ENCODE measurements around the gene ZNF511.

The ZNF511 gene

DNA sequence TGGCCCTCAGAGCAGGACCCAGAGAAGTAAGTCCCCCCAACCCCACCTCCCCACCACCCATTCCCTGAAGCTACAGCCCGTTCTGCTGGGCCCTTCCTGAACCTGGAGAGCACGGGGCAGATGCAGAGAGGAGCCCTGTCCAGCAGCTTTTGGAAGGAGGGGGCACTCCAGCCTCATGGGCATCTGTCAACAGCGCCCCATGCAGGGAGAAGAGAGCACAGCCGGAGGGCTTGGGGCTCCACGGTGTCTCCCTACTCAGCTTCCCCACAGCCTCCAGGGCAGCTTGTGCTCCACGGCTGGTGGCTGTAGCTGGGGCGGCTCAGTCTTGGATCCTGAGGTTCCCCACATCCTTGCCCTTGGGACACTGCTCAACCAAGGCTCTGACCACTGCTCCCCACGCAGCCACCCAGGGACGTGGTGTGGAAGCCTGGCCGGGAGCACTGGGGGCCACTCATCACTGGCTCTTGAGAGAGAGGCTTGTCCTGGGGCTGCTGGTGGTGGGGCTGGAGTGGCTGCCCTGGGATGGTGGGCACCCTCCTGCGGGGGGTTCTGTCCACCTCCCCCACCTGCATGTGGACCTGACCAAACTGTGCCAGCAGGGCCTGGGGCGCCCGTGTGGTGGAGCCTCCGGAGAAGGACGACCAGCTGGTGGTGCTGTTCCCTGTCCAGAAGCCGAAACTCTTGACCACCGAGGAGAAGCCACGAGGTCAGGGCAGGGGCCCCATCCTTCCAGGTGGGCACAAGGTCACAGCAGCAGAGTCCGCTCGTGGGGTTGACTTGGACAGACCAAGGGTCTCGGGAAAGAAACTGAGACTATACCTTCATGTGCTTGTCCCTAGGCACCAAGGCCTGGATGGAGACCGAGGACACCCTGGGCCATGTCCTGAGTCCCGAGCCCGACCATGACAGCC lies 42.9 kb downstream of the ZNF511 start:
- Mint-ChIP-seq H3K27me3 (ENCODE audit: low read depth, poor library complexity) (peaks cover 4% of the 10 kb centered on the region), H3K4me1 (peaks cover 6% of the 10 kb centered on the region), H3K9me3 (no peaks in the 10 kb centered on the region), H3K36me3 (ENCODE audit: low read depth) (no peaks in the 10 kb centered on the region), H3K4me3 (no peak overlapping the region), H3K27ac (no peak overlapping the region)
- DNase-seq = no peak
- TF ChIP-seq, protein P1, sequence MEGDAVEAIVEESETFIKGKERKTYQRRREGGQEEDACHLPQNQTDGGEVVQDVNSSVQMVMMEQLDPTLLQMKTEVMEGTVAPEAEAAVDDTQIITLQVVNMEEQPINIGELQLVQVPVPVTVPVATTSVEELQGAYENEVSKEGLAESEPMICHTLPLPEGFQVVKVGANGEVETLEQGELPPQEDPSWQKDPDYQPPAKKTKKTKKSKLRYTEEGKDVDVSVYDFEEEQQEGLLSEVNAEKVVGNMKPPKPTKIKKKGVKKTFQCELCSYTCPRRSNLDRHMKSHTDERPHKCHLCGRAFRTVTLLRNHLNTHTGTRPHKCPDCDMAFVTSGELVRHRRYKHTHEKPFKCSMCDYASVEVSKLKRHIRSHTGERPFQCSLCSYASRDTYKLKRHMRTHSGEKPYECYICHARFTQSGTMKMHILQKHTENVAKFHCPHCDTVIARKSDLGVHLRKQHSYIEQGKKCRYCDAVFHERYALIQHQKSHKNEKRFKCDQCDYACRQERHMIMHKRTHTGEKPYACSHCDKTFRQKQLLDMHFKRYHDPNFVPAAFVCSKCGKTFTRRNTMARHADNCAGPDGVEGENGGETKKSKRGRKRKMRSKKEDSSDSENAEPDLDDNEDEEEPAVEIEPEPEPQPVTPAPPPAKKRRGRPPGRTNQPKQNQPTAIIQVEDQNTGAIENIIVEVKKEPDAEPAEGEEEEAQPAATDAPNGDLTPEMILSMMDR (IDR thresholded peaks at IDR 0.05) = no peak

DNA sequence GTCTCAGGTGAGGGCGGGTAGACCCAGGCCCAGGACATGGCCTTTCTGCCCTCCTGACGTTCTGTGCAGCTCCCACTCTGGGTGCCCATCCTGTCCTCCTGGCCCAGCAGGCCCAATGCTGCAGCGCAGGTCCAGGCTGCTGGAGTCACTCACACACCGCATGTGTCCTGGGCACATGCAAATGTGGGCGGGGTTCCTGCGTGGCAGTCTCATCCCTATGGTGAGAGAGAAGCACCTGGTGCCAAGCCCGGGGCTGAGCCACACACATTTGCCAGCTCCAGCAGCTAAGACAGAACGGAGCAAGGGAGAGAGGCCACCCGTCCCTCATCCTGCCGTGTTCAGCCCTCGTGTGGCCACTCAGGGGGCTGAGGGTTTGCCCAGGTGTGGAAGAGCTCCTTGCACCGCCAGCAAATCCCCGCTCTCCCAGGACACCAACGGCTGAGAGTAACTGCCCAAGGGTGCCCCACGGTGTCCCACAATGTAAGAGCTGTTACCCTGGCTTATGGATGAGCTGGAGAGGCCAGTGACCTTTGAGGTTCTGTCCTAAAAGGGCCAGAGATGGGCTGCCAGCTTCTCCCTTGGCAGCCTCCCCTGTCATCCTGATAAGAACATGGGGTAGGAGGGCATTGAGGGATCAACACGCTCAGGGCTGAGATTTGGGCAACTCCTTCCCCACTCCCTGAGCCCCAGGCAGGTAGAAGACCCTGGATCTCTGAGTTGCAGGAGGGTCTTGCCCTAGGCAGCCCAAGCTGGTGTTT lies 44.7 kb downstream of the ZNF511 start:
- TF ChIP-seq, protein P1 (IDR thresholded peaks at IDR 0.05) = no peak
- Mint-ChIP-seq H3K4me3 (no peak overlapping the region), H3K9me3 (no peaks in the 10 kb centered on the region), H3K27me3 (ENCODE audit: low read depth, poor library complexity) (no peaks in the 10 kb centered on the region), H3K36me3 (ENCODE audit: low read depth) (no peaks in the 10 kb centered on the region), H3K4me1 (peaks cover 6% of the 10 kb centered on the region), H3K27ac (no peak overlapping the region)
- DNase-seq = no peak

GRCh38 chr10:133353988-133354605 lies 45.4 kb downstream of the ZNF511 start:
- H3K27ac Mint-ChIP-seq = no peak overlapping the region

DNA sequence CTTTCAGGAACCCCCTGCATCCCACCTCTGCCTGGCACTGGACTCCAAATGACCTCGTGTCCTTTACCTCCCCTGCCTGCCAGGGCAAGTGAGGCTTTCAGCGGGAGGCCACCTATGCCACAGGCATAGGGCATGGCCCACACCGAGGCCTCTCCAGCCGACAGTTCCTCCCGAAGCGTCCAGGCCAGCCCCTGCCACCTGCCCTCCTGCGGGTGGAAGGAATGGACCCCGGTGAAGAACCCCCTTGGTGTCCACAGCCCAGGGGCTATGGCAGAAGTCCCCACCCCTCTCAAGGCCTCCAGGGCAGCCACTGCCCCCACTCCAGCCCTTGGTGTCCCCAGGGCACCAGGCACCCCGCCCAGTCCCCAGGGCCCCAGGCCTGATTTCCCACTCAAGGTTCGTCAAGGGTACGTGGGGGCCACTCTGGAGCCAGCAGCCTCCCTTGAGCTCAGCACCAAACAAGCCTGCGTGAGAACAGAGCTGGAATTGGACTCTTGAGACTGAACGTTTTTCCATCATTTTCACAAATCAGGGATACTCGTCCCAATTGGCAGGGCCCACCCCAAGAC lies 46.0 kb downstream of the ZNF511 start:
- TF ChIP-seq, protein P1 (IDR thresholded peaks at IDR 0.05) = no peak
- H3K36me3 Mint-ChIP-seq (ENCODE audit: low read depth) = no peaks in the 10 kb centered on the region
- no peaks in the 10 kb centered on the region for H3K4me1 Mint-ChIP-seq

More at GRCh38 chr10:133353988-133354605, 45.4 kb downstream of the ZNF511 start:
- Mint-ChIP-seq H3K9me3 (no peaks in the 10 kb centered on the region), H3K4me3 (no peak overlapping the region), H3K27me3 (ENCODE audit: low read depth, poor library complexity) (no peaks in the 10 kb centered on the region), H3K4me1 (peaks cover 3% of the 10 kb centered on the region), H3K36me3 (ENCODE audit: low read depth) (no peaks in the 10 kb centered on the region)
- TF ChIP-seq, protein P1 (IDR thresholded peaks at IDR 0.05) = no peak
- DNase-seq = no peak

GRCh38 chr10:133355266-133355665 lies 46.6 kb downstream of the ZNF511 start:
- no peak overlapping the region for H3K27ac Mint-ChIP-seq
- no peaks in the 10 kb centered on the region for H3K27me3 Mint-ChIP-seq (ENCODE audit: low read depth, poor library complexity)
- no peaks in the 10 kb centered on the region for H3K4me1 Mint-ChIP-seq
- H3K4me3 Mint-ChIP-seq = no peak overlapping the region
- no peaks in the 10 kb centered on the region for H3K9me3 Mint-ChIP-seq
- H3K36me3 Mint-ChIP-seq (ENCODE audit: low read depth) = no peaks in the 10 kb centered on the region
- no peak for DNase-seq
- TF ChIP-seq, protein P1 (IDR thresholded peaks at IDR 0.05) = no peak

More for the DNA sequence above, 46.0 kb downstream of the ZNF511 start:
- H3K27ac Mint-ChIP-seq = no peak overlapping the region
- H3K9me3 Mint-ChIP-seq = no peaks in the 10 kb centered on the region
- H3K4me3 Mint-ChIP-seq = no peak overlapping the region
- H3K27me3 Mint-ChIP-seq (ENCODE audit: low read depth, poor library complexity) = no peaks in the 10 kb centered on the region
- no peak for DNase-seq

All from nephron progenitor cell (in vitro differentiated cells).